AG10803 (cell line): Measurements from ENCODE around the gene ZNF18.

Source experiments
- DNase-seq: peaks from one replicate; pipeline ENCODE4 v3.0.0; 2010; ENCODE audit warnings: low read depth
- H3K4me3 ChIP-seq: 2 replicates; pipeline ENCODE4 v1.5.1; 2011; ENCODE audit warnings: mild to moderate bottlenecking, low read length, control low read depth
- TF ChIP-seq, protein P1 (sequence below): conservative IDR thresholded peaks from 2 replicates; pipeline ENCODE4 v1.5.1; 2011; ENCODE audit warnings: mild to moderate bottlenecking, low read length, control low read depth, inconsistent platforms

The ZNF18 gene, protein sequence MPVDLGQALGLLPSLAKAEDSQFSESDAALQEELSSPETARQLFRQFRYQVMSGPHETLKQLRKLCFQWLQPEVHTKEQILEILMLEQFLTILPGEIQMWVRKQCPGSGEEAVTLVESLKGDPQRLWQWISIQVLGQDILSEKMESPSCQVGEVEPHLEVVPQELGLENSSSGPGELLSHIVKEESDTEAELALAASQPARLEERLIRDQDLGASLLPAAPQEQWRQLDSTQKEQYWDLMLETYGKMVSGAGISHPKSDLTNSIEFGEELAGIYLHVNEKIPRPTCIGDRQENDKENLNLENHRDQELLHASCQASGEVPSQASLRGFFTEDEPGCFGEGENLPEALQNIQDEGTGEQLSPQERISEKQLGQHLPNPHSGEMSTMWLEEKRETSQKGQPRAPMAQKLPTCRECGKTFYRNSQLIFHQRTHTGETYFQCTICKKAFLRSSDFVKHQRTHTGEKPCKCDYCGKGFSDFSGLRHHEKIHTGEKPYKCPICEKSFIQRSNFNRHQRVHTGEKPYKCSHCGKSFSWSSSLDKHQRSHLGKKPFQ

DNA sequence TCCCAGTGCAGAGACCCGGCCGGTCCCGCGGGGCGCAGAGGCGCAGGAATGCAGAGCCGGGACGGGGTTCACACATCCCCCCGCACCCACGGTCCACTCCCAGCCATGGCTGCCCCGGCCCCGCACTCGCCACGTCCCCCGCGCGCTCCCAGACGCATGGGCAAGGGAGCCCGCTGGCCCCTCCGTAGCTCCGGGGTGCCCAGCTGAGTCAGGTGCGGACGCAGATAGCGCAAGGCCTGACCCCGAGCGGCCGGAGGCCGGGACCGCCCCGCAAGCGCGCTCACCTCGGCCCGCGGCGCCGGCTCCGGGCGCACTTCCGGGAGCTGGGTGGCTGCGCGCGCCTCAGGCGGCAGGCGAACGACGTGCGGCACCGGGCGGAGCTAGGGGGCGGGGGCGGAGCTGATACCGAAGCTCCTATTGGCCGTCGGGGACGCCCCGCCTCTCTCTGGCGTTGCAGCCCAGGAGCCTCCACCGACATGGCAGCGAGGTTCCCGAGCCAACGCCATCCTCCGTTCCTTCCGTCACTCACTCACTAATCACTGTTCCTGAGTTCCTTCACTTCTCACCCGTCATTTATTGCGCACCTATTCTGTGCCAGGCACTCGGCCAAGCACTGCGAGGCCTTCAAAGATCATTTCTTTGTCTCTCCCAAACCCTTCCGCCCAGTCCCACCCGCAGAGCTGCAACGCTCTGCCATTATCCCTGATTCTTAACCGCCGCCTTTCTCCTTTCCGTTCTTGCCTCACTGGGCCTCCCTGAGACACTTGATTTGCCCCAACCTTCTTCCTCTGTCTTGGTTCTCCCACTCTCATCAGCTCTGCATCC is at the start of gene ZNF18:
Gene ZNF18, minus strand, starts transcription at position 329 of the 825 bp plus-strand sequence. CDS start 4,646 bp downstream, outside the sequence.
- peak within 1 kb of the TSS; percentile 89 for H3K4me3 ChIP-seq
- DNase-seq = peak; percentile 93
- TF ChIP-seq, protein P1, sequence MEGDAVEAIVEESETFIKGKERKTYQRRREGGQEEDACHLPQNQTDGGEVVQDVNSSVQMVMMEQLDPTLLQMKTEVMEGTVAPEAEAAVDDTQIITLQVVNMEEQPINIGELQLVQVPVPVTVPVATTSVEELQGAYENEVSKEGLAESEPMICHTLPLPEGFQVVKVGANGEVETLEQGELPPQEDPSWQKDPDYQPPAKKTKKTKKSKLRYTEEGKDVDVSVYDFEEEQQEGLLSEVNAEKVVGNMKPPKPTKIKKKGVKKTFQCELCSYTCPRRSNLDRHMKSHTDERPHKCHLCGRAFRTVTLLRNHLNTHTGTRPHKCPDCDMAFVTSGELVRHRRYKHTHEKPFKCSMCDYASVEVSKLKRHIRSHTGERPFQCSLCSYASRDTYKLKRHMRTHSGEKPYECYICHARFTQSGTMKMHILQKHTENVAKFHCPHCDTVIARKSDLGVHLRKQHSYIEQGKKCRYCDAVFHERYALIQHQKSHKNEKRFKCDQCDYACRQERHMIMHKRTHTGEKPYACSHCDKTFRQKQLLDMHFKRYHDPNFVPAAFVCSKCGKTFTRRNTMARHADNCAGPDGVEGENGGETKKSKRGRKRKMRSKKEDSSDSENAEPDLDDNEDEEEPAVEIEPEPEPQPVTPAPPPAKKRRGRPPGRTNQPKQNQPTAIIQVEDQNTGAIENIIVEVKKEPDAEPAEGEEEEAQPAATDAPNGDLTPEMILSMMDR = no peak

DNA sequence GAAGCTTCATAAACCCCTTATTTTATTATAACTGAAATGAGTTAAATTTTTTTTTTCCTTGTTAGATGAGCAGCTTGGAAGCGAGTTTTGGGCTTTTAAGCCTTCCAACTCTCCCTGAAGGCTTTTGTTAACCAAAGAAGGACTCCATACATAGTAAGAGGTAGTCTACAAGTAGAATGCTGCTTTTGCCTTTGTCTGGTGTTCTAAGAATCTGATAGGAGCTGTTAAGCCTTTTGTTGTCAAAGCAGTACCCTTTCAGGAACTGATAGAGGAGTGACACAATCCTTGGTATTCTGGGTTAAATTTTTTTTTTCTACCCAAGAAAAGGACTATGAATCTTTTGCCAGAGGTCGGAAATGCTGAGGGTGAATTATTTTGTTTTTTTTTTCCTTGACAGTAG is 49.5 kb upstream of the ZNF18 start:
- H3K4me3 ChIP-seq = no peak overlapping the region
- TF ChIP-seq, protein P1 = no peak
- DNase-seq = no peak

DNA sequence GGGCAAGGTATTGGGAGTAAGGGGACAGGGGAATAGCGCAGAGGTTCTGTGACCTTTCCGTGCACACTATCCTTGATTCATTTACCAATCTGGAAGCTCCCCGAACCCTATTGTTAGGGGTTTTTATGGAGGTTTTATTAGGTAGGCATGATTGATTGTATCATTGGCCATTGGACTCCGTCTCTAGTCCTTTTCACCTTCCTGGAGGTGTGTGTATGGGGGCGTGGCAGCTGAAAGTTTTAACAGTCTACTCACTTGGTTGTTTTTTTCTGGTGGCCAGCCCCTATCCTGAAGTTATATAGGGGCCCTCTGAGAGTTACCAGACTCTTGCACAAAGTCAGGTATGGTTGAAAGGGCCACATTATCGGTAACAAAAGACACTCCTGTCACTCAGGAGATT is 46.4 kb upstream of the ZNF18 start:
- H3K4me3 ChIP-seq = no peak overlapping the region
- TF ChIP-seq, protein P1 = no peak
- no peak for DNase-seq

DNA sequence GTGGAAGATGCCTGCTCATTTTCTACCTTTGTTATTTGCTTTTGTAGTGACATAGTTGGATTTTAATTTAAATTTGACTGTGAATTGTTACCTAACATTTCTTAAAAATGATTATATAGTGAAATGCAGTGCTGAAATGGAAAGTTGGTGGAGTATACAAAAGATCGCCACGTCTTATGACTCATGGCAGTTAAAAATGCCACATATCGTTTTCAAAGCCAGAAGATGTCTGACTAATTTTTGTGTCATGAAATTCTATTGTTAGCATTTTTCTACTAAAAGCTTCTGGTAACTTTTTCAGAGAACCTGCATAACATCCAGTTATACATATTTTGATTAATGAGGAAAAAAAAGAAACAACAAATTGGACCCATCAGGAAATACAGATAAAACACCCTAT is 44.0 kb upstream of the ZNF18 start:
- H3K4me3 ChIP-seq = no peak overlapping the region
- TF ChIP-seq, protein P1 = no peak
- peak; percentile 71 for DNase-seq

DNA sequence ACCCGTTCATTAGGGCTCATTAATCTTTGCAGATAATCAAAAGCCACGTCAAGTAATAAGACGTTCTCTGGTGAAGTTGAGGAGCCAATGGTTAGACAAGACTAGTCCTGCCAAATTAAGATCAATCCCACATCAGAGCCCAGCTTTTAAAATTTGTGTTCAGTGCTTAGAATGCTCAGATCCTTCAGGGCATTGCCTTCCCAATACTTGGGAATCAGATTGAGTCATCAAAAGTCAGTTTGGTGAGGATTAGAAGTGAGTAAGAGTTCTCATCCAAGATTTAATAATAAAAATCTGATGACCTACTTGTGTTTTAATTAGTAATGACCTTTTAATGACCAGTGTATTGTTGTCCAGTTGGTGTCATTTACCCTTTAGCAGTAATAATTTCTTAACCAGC is 43.2 kb upstream of the ZNF18 start:
- no peak overlapping the region for H3K4me3 ChIP-seq
- TF ChIP-seq, protein P1 = no peak
- DNase-seq = no peak

DNA sequence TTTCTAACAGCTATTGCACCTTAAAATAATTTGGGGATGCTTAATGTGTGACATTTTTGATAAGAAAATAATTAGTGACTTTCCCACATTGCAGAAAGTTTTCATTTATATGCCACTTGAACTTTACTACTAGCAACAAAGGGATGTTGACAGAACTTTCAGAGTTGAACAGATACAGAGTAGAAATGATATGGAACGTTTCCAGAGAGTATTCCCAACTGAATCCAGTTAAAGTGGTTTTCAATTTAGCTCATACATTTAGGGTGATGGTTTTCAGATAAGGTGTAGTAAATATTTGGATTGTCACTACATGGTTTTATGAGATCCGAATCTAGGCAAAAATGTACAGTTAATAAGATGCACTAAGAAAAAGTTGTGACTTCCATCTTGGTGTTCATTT is 40.7 kb upstream of the ZNF18 start:
- no peak for DNase-seq
- TF ChIP-seq, protein P1 = no peak
- no peak overlapping the region for H3K4me3 ChIP-seq
